GM12874 (cell line): Measurements from ENCODE around the gene GPR26.

Experiments used
- TF ChIP-seq, protein P1 (sequence below): IDR thresholded peaks from 2 replicates; pipeline ENCODE4 v1.5.1; 2011; ENCODE audit warnings: low read depth, mild to moderate bottlenecking, control low read depth, low read length, moderate library complexity; ENCODE audit not compliant: insufficient read depth

The GPR26 gene

DNA sequence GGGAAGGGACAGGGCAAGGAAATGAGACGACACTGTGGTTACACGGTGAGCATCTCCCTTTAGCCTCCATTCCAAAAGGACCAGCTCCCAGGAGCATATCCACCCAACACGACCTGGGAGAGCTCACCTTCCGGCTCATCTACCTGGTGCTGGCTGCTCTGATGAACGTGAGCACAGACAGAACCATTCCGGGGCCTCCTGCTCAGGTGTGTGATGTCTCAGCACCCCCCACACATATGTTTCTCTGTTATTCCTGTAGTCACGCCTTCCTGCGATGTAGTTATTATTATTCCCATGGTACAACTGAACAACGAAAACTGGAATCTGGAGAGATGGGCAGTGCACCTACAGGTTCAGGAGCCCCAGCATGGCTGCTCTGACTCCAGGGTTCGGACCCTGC is 20.5 kb upstream of the GPR26 start:
- TF ChIP-seq, protein P1, sequence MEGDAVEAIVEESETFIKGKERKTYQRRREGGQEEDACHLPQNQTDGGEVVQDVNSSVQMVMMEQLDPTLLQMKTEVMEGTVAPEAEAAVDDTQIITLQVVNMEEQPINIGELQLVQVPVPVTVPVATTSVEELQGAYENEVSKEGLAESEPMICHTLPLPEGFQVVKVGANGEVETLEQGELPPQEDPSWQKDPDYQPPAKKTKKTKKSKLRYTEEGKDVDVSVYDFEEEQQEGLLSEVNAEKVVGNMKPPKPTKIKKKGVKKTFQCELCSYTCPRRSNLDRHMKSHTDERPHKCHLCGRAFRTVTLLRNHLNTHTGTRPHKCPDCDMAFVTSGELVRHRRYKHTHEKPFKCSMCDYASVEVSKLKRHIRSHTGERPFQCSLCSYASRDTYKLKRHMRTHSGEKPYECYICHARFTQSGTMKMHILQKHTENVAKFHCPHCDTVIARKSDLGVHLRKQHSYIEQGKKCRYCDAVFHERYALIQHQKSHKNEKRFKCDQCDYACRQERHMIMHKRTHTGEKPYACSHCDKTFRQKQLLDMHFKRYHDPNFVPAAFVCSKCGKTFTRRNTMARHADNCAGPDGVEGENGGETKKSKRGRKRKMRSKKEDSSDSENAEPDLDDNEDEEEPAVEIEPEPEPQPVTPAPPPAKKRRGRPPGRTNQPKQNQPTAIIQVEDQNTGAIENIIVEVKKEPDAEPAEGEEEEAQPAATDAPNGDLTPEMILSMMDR: no peak

DNA sequence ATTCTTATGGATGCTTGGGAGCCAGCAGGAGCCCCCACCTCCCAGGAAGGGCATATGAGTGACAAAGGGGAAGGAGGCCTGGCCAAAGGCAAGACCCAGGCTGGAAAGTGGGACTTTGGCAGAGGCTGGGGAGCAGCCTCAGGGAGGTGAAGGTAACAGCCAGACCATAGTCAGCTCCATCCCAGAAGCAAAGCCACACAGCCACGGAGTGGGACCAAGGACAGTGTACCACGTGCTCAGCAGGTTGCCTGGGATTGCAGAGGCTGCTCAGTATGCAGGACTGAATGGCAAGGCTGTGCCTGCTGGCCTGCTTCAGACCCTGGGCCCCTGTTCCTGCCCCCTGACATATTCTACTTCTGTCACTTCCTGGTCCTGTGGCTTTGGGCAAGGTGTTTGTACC is 17.6 kb upstream of the GPR26 start:
- TF ChIP-seq, protein P1: no peak

DNA sequence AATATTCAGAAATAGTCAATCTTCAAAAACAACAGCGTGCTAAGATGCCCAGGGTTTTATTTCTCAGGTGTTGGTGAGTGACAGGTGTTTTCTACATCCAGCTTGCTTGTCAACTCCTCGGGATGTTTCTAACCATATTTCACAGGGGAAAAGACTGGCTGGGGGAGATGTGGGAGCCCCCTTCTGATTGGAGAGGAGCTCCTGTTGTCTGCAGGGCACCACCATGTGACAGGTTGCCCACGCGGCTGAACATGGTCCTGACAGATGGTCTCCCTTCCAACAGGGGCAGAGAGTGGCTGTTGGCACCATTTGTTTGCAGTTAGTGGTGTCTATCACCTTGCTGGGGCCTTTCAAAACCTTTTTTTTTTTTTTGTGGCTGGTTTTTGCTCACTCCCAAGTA is 16.5 kb upstream of the GPR26 start:
- TF ChIP-seq, protein P1: no peak

DNA sequence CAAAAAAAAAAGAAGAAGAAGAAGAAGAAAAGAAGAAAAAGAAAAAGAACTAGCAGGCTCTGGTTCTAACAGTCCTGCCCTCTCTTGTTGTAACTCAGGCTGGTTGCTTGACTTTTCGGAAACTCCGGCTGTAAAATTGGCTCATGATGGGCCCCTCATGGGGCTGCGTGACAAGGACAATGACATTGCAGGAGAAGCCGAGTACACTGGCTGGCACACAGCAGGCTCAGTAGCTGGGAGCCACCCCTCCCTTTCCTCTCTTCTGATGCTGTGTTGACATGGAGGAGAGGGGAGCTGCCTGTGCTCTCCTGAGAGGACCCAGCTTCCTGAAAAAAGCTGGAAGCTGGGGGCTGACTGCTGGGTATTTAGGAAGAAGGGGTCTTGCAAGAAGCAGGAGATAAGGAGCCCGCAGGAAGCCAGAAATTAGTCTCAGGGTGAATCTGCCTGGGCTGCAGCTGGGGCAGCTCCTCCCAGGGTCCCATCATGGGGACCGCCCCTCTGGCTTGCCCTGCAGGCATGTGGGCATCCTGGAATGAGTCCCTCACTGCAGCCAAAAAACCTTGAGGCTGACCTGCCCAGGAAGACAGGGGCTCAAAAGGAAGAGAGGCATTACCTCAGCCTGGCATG is 14.6 kb upstream of the GPR26 start:
- TF ChIP-seq, protein P1: no peak

DNA sequence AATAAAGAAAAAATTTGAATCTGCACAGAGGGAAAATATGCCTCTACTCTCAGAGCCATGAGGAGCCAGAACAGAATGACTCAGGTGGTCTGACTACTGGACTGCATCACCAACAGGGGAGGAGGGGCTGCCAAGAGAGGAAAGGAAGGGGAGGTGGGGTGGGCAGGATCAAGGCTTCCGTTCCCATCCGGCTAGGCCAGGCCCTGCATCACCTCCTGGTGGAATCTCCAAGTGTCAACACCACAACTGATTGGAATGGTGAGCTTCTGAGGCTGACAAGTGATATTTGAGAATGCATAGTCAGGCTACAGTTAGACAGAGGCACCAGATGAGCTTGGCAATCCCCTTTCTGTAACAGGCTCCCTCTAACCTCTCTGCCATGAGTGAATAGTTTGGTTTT is 10.4 kb upstream of the GPR26 start:
- TF ChIP-seq, protein P1: no peak

DNA sequence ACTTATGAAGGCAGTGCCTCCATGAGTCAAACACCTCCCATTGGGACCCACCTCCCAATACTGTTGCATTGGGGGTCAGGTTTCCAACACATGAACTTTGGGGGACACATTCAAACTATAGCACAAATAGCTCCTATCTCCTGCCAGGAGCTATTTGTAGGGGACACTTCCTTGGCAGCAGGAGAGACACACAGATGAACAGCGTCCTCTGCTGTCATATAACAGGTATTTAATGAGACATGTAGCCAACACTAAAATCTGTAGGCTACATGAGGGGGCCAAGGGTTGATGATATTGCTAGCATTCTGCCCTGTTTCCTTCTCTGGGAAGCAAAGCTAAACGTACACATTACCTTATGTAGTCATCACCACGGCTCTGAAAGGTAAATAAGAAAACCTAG is 2.6 kb upstream of the GPR26 start:
- TF ChIP-seq, protein P1: no peak; the same call in 1 of the 2 replicates

DNA sequence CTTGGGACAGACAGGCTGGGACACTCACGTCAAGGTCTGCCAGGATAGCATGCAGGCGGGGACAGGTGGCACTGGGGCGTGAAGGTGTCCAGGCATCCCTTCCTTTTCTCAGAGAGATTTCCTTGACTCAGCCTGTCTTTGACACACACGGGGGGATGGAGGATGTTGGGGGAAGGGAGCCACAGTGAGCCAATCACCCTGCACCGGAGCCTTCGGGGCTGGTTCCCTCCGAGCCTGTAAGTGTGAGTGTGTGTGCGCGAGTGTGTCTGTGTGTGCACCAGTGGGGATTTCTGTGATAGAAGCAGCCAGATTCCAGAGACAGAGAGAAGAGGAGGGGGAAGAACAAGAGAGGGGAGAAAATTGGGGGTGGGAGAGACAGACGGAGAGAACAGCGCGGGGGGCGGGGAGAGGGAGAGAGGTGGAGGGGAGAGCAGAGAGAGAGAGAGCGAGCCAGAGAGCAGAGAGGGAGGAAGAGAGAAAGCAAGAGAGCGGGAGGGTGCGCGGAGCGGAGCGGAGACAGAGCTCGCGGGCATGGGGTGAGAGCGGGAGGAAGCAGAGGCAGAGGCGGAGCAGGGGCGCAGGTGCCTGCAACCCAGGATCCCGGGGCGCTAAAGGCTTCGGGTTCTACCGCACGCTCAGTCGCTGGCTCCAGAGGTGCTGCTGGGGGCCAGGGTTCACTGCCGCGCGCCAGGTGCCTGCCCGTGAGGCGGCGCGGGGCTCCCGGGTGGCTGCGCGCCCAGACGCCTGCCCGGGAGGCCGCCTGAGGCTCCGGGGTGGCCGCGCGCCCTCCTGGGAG is 466 bp upstream of the GPR26 start:
- TF ChIP-seq, protein P1: no peak
